Upper lobe of left lung (tissue), 6 donors: ENCODE results near the gene ZCCHC24. TPM values are rescaled to one million over a fixed set of nuclear protein-coding genes. Genes with fewer than 3 reads are reported as not detected.
A peak's percentile ranks its signal among the peaks of the same experiment; 100 is the strongest.

Experiments used
- ATAC-seq, 2 donors: fragments of 200-7000 bp; cut with Tn5 transposase; one replicate each; pipeline ENCODE4 v1.9.1; 2022; ENCODE audit warnings: mild to moderate bottlenecking in 2 of 2, moderate library complexity in 2 of 2; ENCODE audit not compliant: low FRiP score in 2 of 2
- DNase-seq, 2 donors: peaks; one replicate each; pipeline ENCODE4 v3.0.0-alpha.2; 2019 to 2020
- H3K27ac ChIP-seq, 4 donors: fragments of 200-600 bp; sonication (generic); one replicate each; pipeline ENCODE4 v1.5.1; 2016 to 2019
- H3K27me3 ChIP-seq, 4 donors: fragments of 200-600 bp; sonication (generic); one replicate each; pipeline ENCODE4 v1.5.1; 2017 to 2019
- H3K36me3 ChIP-seq, 4 donors: fragments of 200-600 bp; sonication (generic); one replicate each; pipeline ENCODE4 v1.5.1; 2016 to 2019
- H3K4me1 ChIP-seq, 4 donors: fragments of 200-600 bp; sonication (generic); one replicate each; pipeline ENCODE4 v1.5.1; 2018 to 2019
- H3K4me3 ChIP-seq, 4 donors: fragments of 200-600 bp; sonication (generic); one replicate each; pipeline ENCODE4 v1.5.1; 2017 to 2019; ENCODE audit warnings: mild to moderate bottlenecking in 2 of 4, moderate library complexity in 1 of 4
- H3K9me3 ChIP-seq, 4 donors: fragments of 200-600 bp; sonication (generic); one replicate each; pipeline ENCODE4 v1.5.1; 2018 to 2019
- CTCF ChIP-seq, 6 experiments: fragments of 450-650 bp in 4 of 6; fragments of 200-600 bp in 2 of 6; sonication (generic) in 2 of 6; IDR thresholded peaks; one replicate each; pipeline ENCODE4 v1.5.1; 2016 to 2019; ENCODE audit warnings: antibody characterized with exemption in 6 of 6
- EP300 ChIP-seq, 4 donors: sonication (generic); formaldehyde crosslinking; IDR thresholded peaks; one replicate each; pipeline ENCODE4 v1.5.1; 2017; ENCODE audit warnings: antibody characterized with exemption in 4 of 4, control low read depth in 2 of 4
- POLR2A ChIP-seq, 4 donors: fragments of 450-650 bp; IDR thresholded peaks; one replicate each; pipeline ENCODE4 v1.5.1; 2016 to 2017; ENCODE audit warnings: antibody characterized with exemption in 4 of 4, mild to moderate bottlenecking in 2 of 4
- POLR2AphosphoS5 ChIP-seq, 2 donors: sonication (generic); formaldehyde crosslinking; IDR thresholded peaks; one replicate each; pipeline ENCODE4 v1.5.1; 2017; ENCODE audit warnings: antibody characterized with exemption in 2 of 2
- WGBS, 2 donors: methylation state at CpG; one replicate each; pipeline ENCODE4 v1.1.5; 2017 to 2018; 5-methylcytosine and 5-hydroxymethylcytosine counted together
- total RNA-seq, 6 donors: library from RNA; depleted of rRNA in 4 of 6; stranded (reverse); fragments of >200 nt in 4 of 6; gene quantifications; one replicate each; pipeline versions ENCODE4 v1.1.0 to v1.2.1, GENCODE V29; 2016 to 2021
- donor health status: DM: no; HTN: no; CAD: no; lungs with moderate emphysema.
- donor health status: DM: no; HTN: yes; CAD: no; lungs with severe emphysema.

Gene ZCCHC24
- total RNA-seq, 6 donors from 2014 or later, result 12.6 to 45.7 (median 21.0) TPM

GRCh38 chr10:79374312-79375191 lies 70.9 kb downstream of the ZCCHC24 start:
- H3K36me3 ChIP-seq, result no peaks in the 10 kb centered on the region
- no peaks in the 10 kb centered on the region for H3K27me3 ChIP-seq
- H3K4me3 ChIP-seq, result no peak overlapping the region
- ATAC-seq (peak; percentile 76 to 85), DNase-seq (peak in 1 of 2 donors; percentile 83)
- peaks cover 0 to 5% (median 1%) of the 10 kb centered on the region in 4 donors for H3K9me3 ChIP-seq
- TF ChIP-seq POLR2AphosphoS5 (IDR thresholded peaks at IDR 0.05) (no peak), EP300 (IDR thresholded peaks at IDR 0.05) (no peak), CTCF (IDR thresholded peaks at IDR 0.05) (peak; percentile 91 to 97 (median 94)), POLR2A (IDR thresholded peaks at IDR 0.05) (no peak)
- peaks cover 4 to 8% (median 6%) of the 10 kb centered on the region in 4 donors for H3K4me1 ChIP-seq
- 6 to 11% methylated on average over 7 of the region's 7 CpGs for WGBS, 2 donors
- no peak overlapping the region for H3K27ac ChIP-seq

- Histone ChIP-seq H3K9me3 (peaks cover 0 to 5% (median 1%) of the 10 kb centered on the region in 4 donors), H3K27me3 (no peaks in the 10 kb centered on the region), H3K36me3 (no peaks in the 10 kb centered on the region), H3K27ac (no peak overlapping the region), H3K4me1 (peaks cover 3 to 4% (median 4%) of the 10 kb centered on the region in 4 donors), H3K4me3 (no peak overlapping the region)
- TF ChIP-seq CTCF (IDR thresholded peaks at IDR 0.05) (no peak), EP300 (IDR thresholded peaks at IDR 0.05) (no peak), POLR2AphosphoS5 (IDR thresholded peaks at IDR 0.05) (no peak), POLR2A (IDR thresholded peaks at IDR 0.05) (no peak)
- DNase-seq (no peak), ATAC-seq (no peak)
- WGBS, 2 donors, result 73 to 90% methylated on average over 3 to 4 of the region's 4 CpGs
These were observed 72.6 kb downstream of the ZCCHC24 start for GRCh38 chr10:79372871-79373270.

GRCh38 chr10:79367426-79368189 lies 77.8 kb downstream of the ZCCHC24 start:
- H3K9me3 ChIP-seq, result peaks cover 0 to 5% (median 1%) of the 10 kb centered on the region in 4 donors
- 88 to 90% methylated on average over 6 of the region's 6 CpGs for WGBS, 2 donors

GRCh38 chr10:79361726-79362397 lies 83.6 kb downstream of the ZCCHC24 start:
- H3K4me1 ChIP-seq, result no peaks in the 10 kb centered on the region
- no peaks in the 10 kb centered on the region for H3K36me3 ChIP-seq
- no peak overlapping the region for H3K27ac ChIP-seq
- DNase-seq (no peak), ATAC-seq (no peak)
- WGBS, 2 donors, result 79 to 85% methylated on average over 4 of the region's 4 CpGs
- H3K27me3 ChIP-seq, result no peaks in the 10 kb centered on the region
- no peak for TF ChIP-seq POLR2A (IDR thresholded peaks at IDR 0.05)
- TF ChIP-seq POLR2AphosphoS5 (IDR thresholded peaks at IDR 0.05), result no peak
- no peak for TF ChIP-seq EP300 (IDR thresholded peaks at IDR 0.05)
- H3K4me3 ChIP-seq, result no peak overlapping the region
- no peaks in the 10 kb centered on the region for H3K9me3 ChIP-seq

More at GRCh38 chr10:79367426-79368189, 77.8 kb downstream of the ZCCHC24 start:
- TF ChIP-seq POLR2AphosphoS5 (IDR thresholded peaks at IDR 0.05) (no peak), CTCF (IDR thresholded peaks at IDR 0.05) (no peak), EP300 (IDR thresholded peaks at IDR 0.05) (no peak), POLR2A (IDR thresholded peaks at IDR 0.05) (no peak)
- no peaks in the 10 kb centered on the region for H3K4me1 ChIP-seq
- no peaks in the 10 kb centered on the region for H3K27me3 ChIP-seq
- DNase-seq, result no peak
- H3K36me3 ChIP-seq, result no peaks in the 10 kb centered on the region
- ATAC-seq, result no peak
- H3K4me3 ChIP-seq, result no peak overlapping the region
- no peak overlapping the region for H3K27ac ChIP-seq
